CD4-positive, alpha-beta T cell treated with Interleukin-1 beta for 1 hour (primary cell): ENCODE data around the gene CEACAM16.
"Not testable (repeated sequence)": the region's sequence is repeated elsewhere in the genome, so short reads cannot be mapped to it uniquely, and the experiment has no call there.

Experiments
- DNase-seq, 2 donors: peaks; one replicate each; pipeline ENCODE4 v3.0.0-alpha.2; 2020 to 2022

The CEACAM16 gene

GRCh38 chr19:44698492-44699201 lies at the start of gene CEACAM16:
CEACAM16 (plus strand) TSS chr19:44699151; CDS start chr19:44701457, 2,306 bp downstream.
- no peak for DNase-seq

GRCh38 chr19:44649578-44650145 lies 49.3 kb upstream of the CEACAM16 start:
- DNase-seq, result no peak

GRCh38 chr19:44653343-44653742 lies 45.6 kb upstream of the CEACAM16 start:
- DNase-seq, result no peak

- peak; percentile 77 to 87 for DNase-seq
Measured at GRCh38 chr19:44653977-44654774, 44.8 kb upstream of the CEACAM16 start.

GRCh38 chr19:44657211-44657921 lies 41.6 kb upstream of the CEACAM16 start:
- DNase-seq, result peak; percentile 59 to 63

- DNase-seq, result no peak
Measured at GRCh38 chr19:44658069-44658733, 40.8 kb upstream of the CEACAM16 start.

GRCh38 chr19:44660081-44660480 lies 38.9 kb upstream of the CEACAM16 start:
- DNase-seq, result no peak

- DNase-seq, result no peak
Measured at GRCh38 chr19:44661205-44661604, 37.7 kb upstream of the CEACAM16 start.

GRCh38 chr19:44661904-44662303 lies 37.0 kb upstream of the CEACAM16 start:
- DNase-seq, result no peak

- DNase-seq, result no peak
Measured at GRCh38 chr19:44662691-44663385, 36.1 kb upstream of the CEACAM16 start.

GRCh38 chr19:44663996-44664395 lies 35.0 kb upstream of the CEACAM16 start:
- no peak for DNase-seq

GRCh38 chr19:44664976-44665375 lies 34.0 kb upstream of the CEACAM16 start:
- no peak for DNase-seq

- no peak for DNase-seq
Measured at GRCh38 chr19:44666852-44667556, 31.9 kb upstream of the CEACAM16 start.

- no peak for DNase-seq
Measured at GRCh38 chr19:44668985-44669764, 29.8 kb upstream of the CEACAM16 start.

- not testable (repeated sequence) for DNase-seq
Measured at GRCh38 chr19:44670027-44670426, 28.9 kb upstream of the CEACAM16 start.

GRCh38 chr19:44671400-44671799 lies 27.6 kb upstream of the CEACAM16 start, which contains the start of gene CEACAM19:
CEACAM19 (plus strand) TSS chr19:44671482; CDS start chr19:44671932, 450 bp downstream.
- DNase-seq, result no peak

GRCh38 chr19:44672226-44672625 lies 26.7 kb upstream of the CEACAM16 start:
- DNase-seq, result no peak

GRCh38 chr19:44673510-44673909 lies 25.4 kb upstream of the CEACAM16 start:
- no peak for DNase-seq

- no peak for DNase-seq
Measured at GRCh38 chr19:44675521-44675920, 23.4 kb upstream of the CEACAM16 start.
